K562 (cell line): ENCODE data around the gene NSUN6. TPM values are rescaled to one million over a fixed set of nuclear protein-coding genes. Genes with fewer than 3 reads are reported as not detected.
A peak's percentile ranks its signal among the peaks of the same experiment; 100 is the strongest.

ENCODE experiments used
- CBX8 ChIP-seq: fragments of 200-600 bp; sonication (generic); IDR thresholded peaks from 2 replicates; pipeline ENCODE4 v1.6.1; 2012; ENCODE audit warnings: borderline replicate concordance, mixed run types, low read depth, mild to moderate bottlenecking, moderate library complexity, mixed read lengths, low read length, control low read depth, inconsistent platforms; ENCODE audit not compliant: poor library complexity, severe bottlenecking; ENCODE audit errors: extremely low read depth
- E2F5 ChIP-seq: sonication (generic); formaldehyde crosslinking; IDR thresholded peaks from 2 replicates; pipeline ENCODE4 v1.8.0; 2022; ENCODE audit warnings: mild to moderate bottlenecking, missing genetic modification reagents
- FUS ChIP-seq: fragments of 200-400 bp; formaldehyde crosslinking; optimal IDR thresholded peaks from 2 replicates; pipeline ENCODE3; 2017; ENCODE audit warnings: low read depth, low read length
- HNRNPH1 ChIP-seq: fragments of 200-400 bp; formaldehyde crosslinking; optimal IDR thresholded peaks from 2 replicates; pipeline ENCODE3; 2017; ENCODE audit warnings: low read depth, mild to moderate bottlenecking, low read length, moderate library complexity
- HNRNPK ChIP-seq: fragments of 200-400 bp; formaldehyde crosslinking; IDR thresholded peaks from one replicate; pipeline ENCODE4 v1.6.1; 2018; ENCODE audit warnings: mild to moderate bottlenecking, low read depth, low read length; ENCODE audit not compliant: poor library complexity, severe bottlenecking
- JUNB ChIP-seq: fragments of 450-650 bp; formaldehyde crosslinking; conservative IDR thresholded peaks from 2 replicates; pipeline ENCODE4 v1.4.0; 2020; ENCODE audit warnings: mild to moderate bottlenecking
- KAT2B ChIP-seq: IDR thresholded peaks from one replicate; pipeline ENCODE4 v1.6.1; 2012; ENCODE audit warnings: low read depth, mild to moderate bottlenecking, control low read depth, inconsistent platforms, low read length, moderate library complexity
- NCOA6 ChIP-seq: fragments of 450-650 bp; IDR thresholded peaks from 2 replicates; pipeline ENCODE4 v1.6.1; 2017; ENCODE audit warnings: mild to moderate bottlenecking
- NFIC ChIP-seq: fragments of 450-650 bp; IDR thresholded peaks from 2 replicates; pipeline ENCODE4 v1.6.1; 2017; ENCODE audit warnings: mild to moderate bottlenecking, inconsistent platforms
- NR1H2 ChIP-seq: sonication (generic); formaldehyde crosslinking; IDR thresholded peaks from 2 replicates; pipeline ENCODE4 v1.4.0; 2020; ENCODE audit warnings: mild to moderate bottlenecking, missing genetic modification reagents
- OTX1 ChIP-seq: fragments of 450-650 bp; formaldehyde crosslinking; IDR thresholded peaks from 2 replicates; pipeline ENCODE4 v1.4.0; 2022; ENCODE audit warnings: mild to moderate bottlenecking
- POLR3A ChIP-seq: IDR thresholded peaks from 2 replicates; pipeline ENCODE4 v1.6.1; 2011; ENCODE audit warnings: borderline replicate concordance, mild to moderate bottlenecking, moderate library complexity; ENCODE audit not compliant: insufficient read length, insufficient read depth; ENCODE audit errors: extremely low read depth
- PRDM10 ChIP-seq: fragments of 450-650 bp; IDR thresholded peaks from 2 replicates; pipeline ENCODE4 v1.6.1; 2018; ENCODE audit not compliant: partially characterized antibody
- RHOXF2B ChIP-seq: fragments of 250-450 bp; sonication (Bioruptor Pico); conservative IDR thresholded peaks from 2 replicates; pipeline ENCODE4 v1.5.1; 2021
- TAF9B ChIP-seq: fragments of 450-650 bp; IDR thresholded peaks from 2 replicates; pipeline ENCODE4 v1.6.1; 2018; ENCODE audit warnings: mild to moderate bottlenecking; ENCODE audit not compliant: partially characterized antibody
- U2AF2 ChIP-seq: fragments of 200-400 bp; formaldehyde crosslinking; optimal IDR thresholded peaks from 2 replicates; pipeline ENCODE3; 2017; ENCODE audit warnings: low read depth, mild to moderate bottlenecking, low read length
- ZFP91 ChIP-seq: sonication (generic); formaldehyde crosslinking; IDR thresholded peaks from 2 replicates; pipeline ENCODE4 v1.8.0; 2022; ENCODE audit warnings: mild to moderate bottlenecking, missing genetic modification reagents
- ZNF134 ChIP-seq: fragments of 250-450 bp; sonication (Bioruptor Pico); conservative IDR thresholded peaks from 2 replicates; pipeline ENCODE4 v1.4.0; 2020
- ZNF280B ChIP-seq: fragments of 250-450 bp; sonication (Bioruptor Pico); IDR thresholded peaks from 2 replicates; pipeline ENCODE4 v1.5.1; 2021; ENCODE audit warnings: mild to moderate bottlenecking
- ZNF551 ChIP-seq: fragments of 250-450 bp; sonication (Bioruptor Pico); IDR thresholded peaks from 2 replicates; pipeline ENCODE4 v1.5.0; 2021; ENCODE audit warnings: mild to moderate bottlenecking, moderate library complexity
- polyA plus RNA-seq, 8 experiments: library from polyadenylated mRNA; depleted of rRNA in 4 of 8; stranded (reverse) in 5 of 8; unstranded in 3 of 8; fragments of >200 nt; fragmentation: Nextera tagmentation in 2 of 8; fragmentation: Illumina TruSeq in 1 of 8; extraction: Ambion mirVana in 2 of 8; extraction: Trizol in 1 of 8; gene quantifications; 2 replicates each; pipeline versions ENCODE4 v1.2.1 to v1.2.3, GENCODE V29; 2011 to 2014; ENCODE audit warnings: inconsistent platforms in 1 of 8, missing spikeins in 1 of 8
- total RNA-seq, 7 experiments: library from RNA; depleted of rRNA in 6 of 7; stranded (reverse); fragments of >200 nt in 6 of 7; fragmentation: Illumina TruSeq in 2 of 7; extraction: Trizol in 2 of 7; gene quantifications; 2 replicates each; pipeline versions ENCODE4 v1.2.1 to v1.2.3, GENCODE V29; 2011 to 2021; ENCODE audit warnings: low replicate concordance in 1 of 7

The NSUN6 gene
- total and polyA plus RNA-seq, 9 of the 15 experiments (the other 6 are each of a cell fraction or from before 2014, with no cell fraction given): 12.5 to 33.1 (median 24.2) TPM

GRCh38 chr10:18607503-18608378 lies 43.6 kb downstream of the NSUN6 start (continued):
- TF ChIP-seq KAT2B (no peak), JUNB (CRISPR knock-in tag) (no peak), POLR3A (no peak), ZNF551 (CRISPR knock-in tag) (no peak), FUS (no peak), HNRNPH1 (no peak), ZFP91 (no peak), CBX8 (no peak), HNRNPK (no peak), U2AF2 (no peak), RHOXF2B (CRISPR knock-in tag) (no peak), E2F5 (no peak), NFIC (peak; percentile 100), ZNF280B (CRISPR knock-in tag) (no peak), PRDM10 (no peak), NR1H2 (CRISPR knock-in tag) (no peak), ZNF134 (no peak), NCOA6 (no peak), OTX1 (CRISPR knock-in tag) (no peak), TAF9B (no peak)
